CD14-positive monocyte (primary cell): ENCODE measurements around the gene SRC. TPM values are rescaled to one million over a fixed set of nuclear protein-coding genes. Genes with fewer than 3 reads are reported as not detected.

Experiments used
- DNase-seq, 3 donors: peaks; one replicate each; pipeline ENCODE4 v3.0.0-alpha.2; 2011 to 2022
- H2AFZ ChIP-seq: 2 replicates; pipeline ENCODE4 v1.6.0; 2012; ENCODE audit warnings: mild to moderate bottlenecking, low read depth, low read length, inconsistent platforms; ENCODE audit not compliant: insufficient read depth, poor library complexity, severe bottlenecking
- H3K27ac ChIP-seq, 2 donors: 1 replicate in 1 of 2; 2 replicates in 1 of 2; pipeline ENCODE4 v1.5.1; 2012 to 2013; ENCODE audit warnings: low read length in 2 of 2, control low read depth in 1 of 2, inconsistent platforms in 1 of 2, low read depth in 1 of 2, mild to moderate bottlenecking in 1 of 2
- H3K27me3 ChIP-seq, 2 donors: one replicate each; pipeline versions ENCODE4 v1.6.0 to v1.6.1; 2011 to 2013; ENCODE audit warnings: low read length in 2 of 2; ENCODE audit not compliant: control insufficient read depth in 2 of 2, insufficient read depth in 2 of 2
- H3K36me3 ChIP-seq, 2 donors: replicated peaks in 1 of 2; 1 replicate in 1 of 2; 2 replicates in 1 of 2; pipeline versions ENCODE4 v1.5.1 to v1.6.1; 2012 to 2013; ENCODE audit warnings: low read length in 2 of 2, control low read depth in 1 of 2, inconsistent platforms in 1 of 2, mild to moderate bottlenecking in 1 of 2; ENCODE audit not compliant: insufficient read depth in 2 of 2, control insufficient read depth in 1 of 2
- H3K4me1 ChIP-seq, 2 donors: 1 replicate in 1 of 2; 2 replicates in 1 of 2; pipeline versions ENCODE4 v1.5.1 to v1.6.1; 2012 to 2013; ENCODE audit warnings: low read length in 2 of 2, control low read depth in 1 of 2, inconsistent platforms in 1 of 2, mild to moderate bottlenecking in 1 of 2, moderate library complexity in 1 of 2; ENCODE audit not compliant: insufficient read depth in 2 of 2, control insufficient read depth in 1 of 2
- H3K4me2 ChIP-seq: replicated peaks from 2 replicates; pipeline ENCODE3; 2012; ENCODE audit warnings: low read length, moderate library complexity, mild to moderate bottlenecking; ENCODE audit not compliant: poor library complexity, severe bottlenecking; ENCODE audit errors: extremely low read depth
- H3K4me3 ChIP-seq, 3 experiments: fragments of 200-600 bp in 1 of 3; sonication (generic) in 1 of 3; replicated peaks in 1 of 3; 1 replicate in 2 of 3; 2 replicates in 1 of 3; pipeline ENCODE4 v1.5.1; 2011 to 2013; ENCODE audit warnings: low read length in 3 of 3, mild to moderate bottlenecking in 3 of 3, control low read depth in 2 of 3, low read depth in 2 of 3, inconsistent platforms in 1 of 3, moderate library complexity in 1 of 3
- H3K79me2 ChIP-seq: 2 replicates; pipeline ENCODE4 v1.6.0; 2012; ENCODE audit warnings: mild to moderate bottlenecking, control low read depth, inconsistent platforms, low read length, moderate library complexity; ENCODE audit not compliant: insufficient read depth
- H3K9ac ChIP-seq: 2 replicates; pipeline ENCODE4 v1.6.0; 2017; ENCODE audit warnings: low read length, mild to moderate bottlenecking; ENCODE audit not compliant: insufficient read depth, poor library complexity, severe bottlenecking
- H3K9me3 ChIP-seq, 2 donors: replicated peaks in 1 of 2; 1 replicate in 1 of 2; 2 replicates in 1 of 2; pipeline versions ENCODE4 v1.5.1 to v1.6.1; 2012 to 2013; ENCODE audit warnings: low read length in 2 of 2, control low read depth in 1 of 2; ENCODE audit not compliant: control insufficient read depth in 1 of 2, insufficient read depth in 1 of 2
- H4K20me1 ChIP-seq: 2 replicates; pipeline ENCODE4 v1.6.0; 2012; ENCODE audit warnings: mild to moderate bottlenecking, low read length, control low read depth, moderate library complexity; ENCODE audit not compliant: insufficient read depth
- H3K27ac Mint-ChIP-seq, 7 donors: one replicate each; pipeline ENCODE4 v1.8.0; 2020; ENCODE audit warnings: mild to moderate bottlenecking in 7 of 7, mixed read lengths in 7 of 7, moderate library complexity in 6 of 7, inconsistent platforms in 2 of 7
- H3K27me3 Mint-ChIP-seq, 3 donors: one replicate each; pipeline ENCODE4 v1.8.0; 2021 to 2022; ENCODE audit warnings: low read depth in 3 of 3, mild to moderate bottlenecking in 3 of 3, mixed read lengths in 3 of 3, moderate library complexity in 3 of 3, inconsistent platforms in 1 of 3
- H3K36me3 Mint-ChIP-seq, 2 donors: one replicate each; pipeline ENCODE4 v1.8.0; 2020; ENCODE audit warnings: mixed read lengths in 2 of 2, inconsistent platforms in 1 of 2, mild to moderate bottlenecking in 1 of 2
- H3K4me1 Mint-ChIP-seq: one replicate; pipeline ENCODE4 v1.8.0; 2020; ENCODE audit warnings: mild to moderate bottlenecking, mixed read lengths
- H3K4me3 Mint-ChIP-seq, 2 donors: one replicate each; pipeline ENCODE4 v1.8.0; 2020; ENCODE audit warnings: mild to moderate bottlenecking in 2 of 2, mixed read lengths in 2 of 2, moderate library complexity in 1 of 2
- H3K9me3 Mint-ChIP-seq, 7 donors: one replicate each; pipeline ENCODE4 v1.8.0; 2020 to 2022; ENCODE audit warnings: mixed read lengths in 7 of 7, mild to moderate bottlenecking in 6 of 7, moderate library complexity in 6 of 7, inconsistent platforms in 2 of 7
- WGBS: methylation state at CpG from one replicate; pipeline ENCODE4 v1.1.5; 2013; ENCODE audit warnings: missing lambda C conversion rate; ENCODE audit not compliant: insufficient coverage; 5-methylcytosine and 5-hydroxymethylcytosine counted together
- intact Hi-C, 2 donors: fragments of 100-400 bp; cut with micrococcal nuclease; formaldehyde crosslinking; loops; one replicate each; pipeline versions ENCODE4 v1.15.0 to v1.15.1; 2023
- polyA plus RNA-seq, 3 donors: library from polyadenylated mRNA; depleted of rRNA in 1 of 3; unstranded in 2 of 3; stranded (reverse) in 1 of 3; fragments of 300-500 nt in 2 of 3; fragments of >200 nt in 1 of 3; fragmentation: Illumina TruSeq in 2 of 3; gene quantifications; 1 replicate in 2 of 3; 2 replicates in 1 of 3; pipeline ENCODE4 v1.2.3, GENCODE V29; 2012 to 2021
- TF ChIP-seq, protein P1 (sequence below): fragments of 200-600 bp; IDR thresholded peaks from one replicate; pipeline ENCODE4 v1.8.0; 2022; ENCODE audit warnings: antibody characterized with exemption, mild to moderate bottlenecking

SRC gene
- polyA plus RNA-seq, 3 donors, result 4.9 to 55.1 (median 6.8) TPM

DNA sequence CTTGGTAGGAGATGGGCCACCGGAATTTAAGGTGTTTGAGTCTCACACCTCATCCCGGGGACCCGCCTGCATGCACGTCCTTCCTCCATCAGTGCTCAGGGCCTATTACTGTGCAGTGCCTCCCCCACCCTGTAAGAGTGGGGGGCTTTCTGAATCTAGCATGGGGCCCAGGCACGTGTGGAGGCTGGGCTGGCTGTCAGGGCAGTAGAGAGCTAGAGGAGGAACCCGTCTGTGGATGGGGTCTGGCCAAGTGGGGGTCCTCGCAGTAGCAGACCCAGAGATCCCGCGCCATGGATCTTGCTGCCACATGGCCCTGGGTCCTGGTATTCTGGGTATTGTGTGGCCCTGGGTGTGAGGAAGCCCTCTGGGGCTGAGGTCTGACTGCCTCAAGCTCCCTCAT lies 42.9 kb downstream of the SRC start:
- Histone ChIP-seq H3K9me3 (no peaks in the 10 kb centered on the region), H3K27ac (no peak overlapping the region), H3K9ac (no peak overlapping the region), H2AFZ (no peak overlapping the region), H3K4me3 (no peak overlapping the region), H3K79me2 (no peaks in the 10 kb centered on the region), H3K36me3 (peaks cover 25 to 29% of the 10 kb centered on the region in 2 donors), H3K27me3 (no peaks in the 10 kb centered on the region), H3K4me1 (peaks cover 5 to 13% of the 10 kb centered on the region in 2 donors), H3K4me2 (no peak overlapping the region), H4K20me1 (peaks cover 12% of the 10 kb centered on the region)
- no peak overlapping the region for H3K27ac Mint-ChIP-seq
- intact Hi-C loops, result loop anchor here in 1 of 2 donors (5.0 to 10.0 kb wide), 2 partner anchors 74 to 138 kb away; partner anchors contain the start of gene BLCAP
- no peak overlapping the region for H3K4me3 Mint-ChIP-seq
- H3K4me1 Mint-ChIP-seq, result peaks cover 10% of the 10 kb centered on the region
- WGBS, result 90% methylated on average over 2 of the region's 9 CpGs
- H3K9me3 Mint-ChIP-seq, result no peaks in the 10 kb centered on the region
- peaks cover 34 to 44% of the 10 kb centered on the region in 2 donors for H3K36me3 Mint-ChIP-seq
- TF ChIP-seq, protein P1, sequence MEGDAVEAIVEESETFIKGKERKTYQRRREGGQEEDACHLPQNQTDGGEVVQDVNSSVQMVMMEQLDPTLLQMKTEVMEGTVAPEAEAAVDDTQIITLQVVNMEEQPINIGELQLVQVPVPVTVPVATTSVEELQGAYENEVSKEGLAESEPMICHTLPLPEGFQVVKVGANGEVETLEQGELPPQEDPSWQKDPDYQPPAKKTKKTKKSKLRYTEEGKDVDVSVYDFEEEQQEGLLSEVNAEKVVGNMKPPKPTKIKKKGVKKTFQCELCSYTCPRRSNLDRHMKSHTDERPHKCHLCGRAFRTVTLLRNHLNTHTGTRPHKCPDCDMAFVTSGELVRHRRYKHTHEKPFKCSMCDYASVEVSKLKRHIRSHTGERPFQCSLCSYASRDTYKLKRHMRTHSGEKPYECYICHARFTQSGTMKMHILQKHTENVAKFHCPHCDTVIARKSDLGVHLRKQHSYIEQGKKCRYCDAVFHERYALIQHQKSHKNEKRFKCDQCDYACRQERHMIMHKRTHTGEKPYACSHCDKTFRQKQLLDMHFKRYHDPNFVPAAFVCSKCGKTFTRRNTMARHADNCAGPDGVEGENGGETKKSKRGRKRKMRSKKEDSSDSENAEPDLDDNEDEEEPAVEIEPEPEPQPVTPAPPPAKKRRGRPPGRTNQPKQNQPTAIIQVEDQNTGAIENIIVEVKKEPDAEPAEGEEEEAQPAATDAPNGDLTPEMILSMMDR, result no peak
- peaks cover 9 to 14% (median 12%) of the 10 kb centered on the region in 3 donors for H3K27me3 Mint-ChIP-seq
- no peak for DNase-seq

DNA sequence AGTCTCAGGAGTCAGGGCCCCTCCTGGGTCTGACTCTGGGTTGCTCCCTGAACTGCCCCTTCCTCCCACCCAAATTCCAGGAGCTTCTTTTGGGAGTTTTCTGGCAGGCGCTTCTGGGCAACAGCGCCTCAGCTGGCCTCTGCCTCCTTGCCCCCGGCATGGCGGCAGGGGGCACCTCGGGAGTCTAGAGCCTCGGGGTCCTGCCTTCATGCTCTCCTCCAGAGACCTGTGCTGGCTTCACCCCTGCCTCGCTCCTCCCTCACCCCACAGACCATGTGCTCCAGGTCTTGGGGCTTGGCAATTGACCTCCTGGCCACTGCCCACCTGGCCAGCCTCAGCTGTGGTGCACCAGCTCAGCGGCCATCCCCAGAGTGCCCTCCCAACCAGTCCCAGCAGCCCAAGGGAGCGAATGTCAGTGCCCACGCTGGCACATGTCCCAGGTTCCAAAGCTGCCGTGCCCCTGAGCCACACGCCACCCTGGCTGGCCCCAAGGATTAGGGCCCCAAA lies 43.4 kb downstream of the SRC start:
- H3K4me3 Mint-ChIP-seq, result no peak overlapping the region
- peaks cover 10% of the 10 kb centered on the region for H3K4me1 Mint-ChIP-seq
- 91% methylated on average over 12 of the region's 12 CpGs for WGBS

More for the DNA sequence above, 43.4 kb downstream of the SRC start:
- Histone ChIP-seq H3K79me2 (no peaks in the 10 kb centered on the region), H3K4me3 (no peak overlapping the region), H3K36me3 (peaks cover 29 to 34% of the 10 kb centered on the region in 2 donors), H3K9me3 (no peaks in the 10 kb centered on the region), H3K4me2 (no peak overlapping the region), H3K4me1 (peaks cover 3 to 9% of the 10 kb centered on the region in 2 donors), H3K27me3 (no peaks in the 10 kb centered on the region), H3K9ac (no peak overlapping the region), H4K20me1 (peaks cover 16% of the 10 kb centered on the region), H3K27ac (no peak overlapping the region), H2AFZ (no peak overlapping the region)
- Mint-ChIP-seq H3K36me3 (peaks cover 37 to 49% of the 10 kb centered on the region in 2 donors), H3K9me3 (no peaks in the 10 kb centered on the region), H3K27ac (no peak overlapping the region), H3K27me3 (peaks cover 9 to 13% (median 12%) of the 10 kb centered on the region in 3 donors)
- no peak for DNase-seq
- intact Hi-C loops, result loop anchor here in 1 of 2 donors (5.0 to 10.0 kb wide), 2 partner anchors 74 to 138 kb away; partner anchors contain the start of gene BLCAP
- TF ChIP-seq, protein P1, result no peak
